ENCODE measurements around the gene NR1H4.
"Not testable (repeated sequence)": the region's sequence is repeated elsewhere in the genome, so short reads cannot be mapped to it uniquely, and the experiment has no call there.

The NR1H4 gene

GRCh38 chr12:100512692-100513091 is 39.0 kb downstream of the NR1H4 start:
- DNase-seq (ENCODE audit: low read depth in 1 of 2, low spot score in 1 of 2): no peak

- DNase-seq (ENCODE audit: low read depth in 1 of 2, low spot score in 1 of 2): no peak
Observed at GRCh38 chr12:100515968-100516367, 42.3 kb downstream of the NR1H4 start.

GRCh38 chr12:100518376-100518775 is 44.7 kb downstream of the NR1H4 start:
- no peak for DNase-seq (ENCODE audit: low read depth in 1 of 2, low spot score in 1 of 2)

GRCh38 chr12:100520048-100520769 is 46.5 kb downstream of the NR1H4 start:
- DNase-seq (ENCODE audit: low read depth in 1 of 2, low spot score in 1 of 2): no peak

GRCh38 chr12:100521958-100522357 is 48.3 kb downstream of the NR1H4 start:
- DNase-seq (ENCODE audit: low read depth in 1 of 2, low spot score in 1 of 2): no peak

- DNase-seq (ENCODE audit: low read depth in 1 of 2, low spot score in 1 of 2): no peak
Observed at GRCh38 chr12:100528034-100528433, 54.4 kb downstream of the NR1H4 start.

- no peak for DNase-seq (ENCODE audit: low read depth in 1 of 2, low spot score in 1 of 2)
Observed at GRCh38 chr12:100528471-100529127, 54.9 kb downstream of the NR1H4 start.

GRCh38 chr12:100529756-100530350 is 56.2 kb downstream of the NR1H4 start:
- no peak for DNase-seq (ENCODE audit: low read depth in 1 of 2, low spot score in 1 of 2)

GRCh38 chr12:100533376-100533775 is 59.7 kb downstream of the NR1H4 start:
- no peak for DNase-seq (ENCODE audit: low read depth in 1 of 2, low spot score in 1 of 2)

GRCh38 chr12:100534625-100535227 is 61.1 kb downstream of the NR1H4 start:
- no peak for DNase-seq (ENCODE audit: low read depth in 1 of 2, low spot score in 1 of 2)

- no peak for DNase-seq (ENCODE audit: low read depth in 1 of 2, low spot score in 1 of 2)
Observed at GRCh38 chr12:100539202-100539601, 65.5 kb downstream of the NR1H4 start.

- no peak for DNase-seq (ENCODE audit: low read depth in 1 of 2, low spot score in 1 of 2)
Observed at GRCh38 chr12:100544165-100544564, 70.5 kb downstream of the NR1H4 start.

- no peak for DNase-seq (ENCODE audit: low read depth in 1 of 2, low spot score in 1 of 2)
Observed at GRCh38 chr12:100545092-100545491, 71.4 kb downstream of the NR1H4 start.

- DNase-seq (ENCODE audit: low read depth in 1 of 2, low spot score in 1 of 2): no peak
Observed at GRCh38 chr12:100553936-100554335, 80.3 kb downstream of the NR1H4 start.

- no peak for DNase-seq (ENCODE audit: low read depth in 1 of 2, low spot score in 1 of 2)
Observed at GRCh38 chr12:100554608-100555077, 81.0 kb downstream of the NR1H4 start.

- DNase-seq (ENCODE audit: low read depth in 1 of 2, low spot score in 1 of 2): no peak
Observed at GRCh38 chr12:100555722-100556121, 82.1 kb downstream of the NR1H4 start.

- no peak for DNase-seq (ENCODE audit: low read depth in 1 of 2, low spot score in 1 of 2)
Observed at GRCh38 chr12:100557357-100557756, 83.7 kb downstream of the NR1H4 start.

- not testable (repeated sequence) for DNase-seq (ENCODE audit: low read depth in 1 of 2, low spot score in 1 of 2)
Observed at GRCh38 chr12:100559261-100559660, 85.6 kb downstream of the NR1H4 start.

GRCh38 chr12:100564090-100564489 is 90.4 kb downstream of the NR1H4 start:
- DNase-seq (ENCODE audit: low read depth in 1 of 2, low spot score in 1 of 2): no peak

GRCh38 chr12:100564905-100565467 is 91.3 kb downstream of the NR1H4 start:
- DNase-seq (ENCODE audit: low read depth in 1 of 2, low spot score in 1 of 2): no peak

GRCh38 chr12:100565987-100566545 is 92.4 kb downstream of the NR1H4 start:
- DNase-seq (ENCODE audit: low read depth in 1 of 2, low spot score in 1 of 2): no peak

All from stimulated activated CD4-positive, alpha-beta T cell treated with anti-CD3 and anti-CD28 coated beads, Interleukin-15, amount 100 ng/mL, for 1 hour (primary cell).